Glomerular visceral epithelial cell (primary cell): ENCODE measurements around the gene MROH8.

Source experiments
- DNase-seq: peaks from one replicate; pipeline ENCODE4 v3.0.0-alpha.2; 2016; ENCODE audit errors: extremely low spot score

The MROH8 gene

GRCh38 chr20:37198932-37199660 is 19.7 kb upstream of the MROH8 start:
- no peak for DNase-seq

GRCh38 chr20:37194621-37195417 is 15.5 kb upstream of the MROH8 start:
- no peak for DNase-seq

GRCh38 chr20:37193821-37194220 is 14.5 kb upstream of the MROH8 start:
- DNase-seq, result no peak

GRCh38 chr20:37193226-37193625 is 13.9 kb upstream of the MROH8 start:
- no peak for DNase-seq

DNA sequence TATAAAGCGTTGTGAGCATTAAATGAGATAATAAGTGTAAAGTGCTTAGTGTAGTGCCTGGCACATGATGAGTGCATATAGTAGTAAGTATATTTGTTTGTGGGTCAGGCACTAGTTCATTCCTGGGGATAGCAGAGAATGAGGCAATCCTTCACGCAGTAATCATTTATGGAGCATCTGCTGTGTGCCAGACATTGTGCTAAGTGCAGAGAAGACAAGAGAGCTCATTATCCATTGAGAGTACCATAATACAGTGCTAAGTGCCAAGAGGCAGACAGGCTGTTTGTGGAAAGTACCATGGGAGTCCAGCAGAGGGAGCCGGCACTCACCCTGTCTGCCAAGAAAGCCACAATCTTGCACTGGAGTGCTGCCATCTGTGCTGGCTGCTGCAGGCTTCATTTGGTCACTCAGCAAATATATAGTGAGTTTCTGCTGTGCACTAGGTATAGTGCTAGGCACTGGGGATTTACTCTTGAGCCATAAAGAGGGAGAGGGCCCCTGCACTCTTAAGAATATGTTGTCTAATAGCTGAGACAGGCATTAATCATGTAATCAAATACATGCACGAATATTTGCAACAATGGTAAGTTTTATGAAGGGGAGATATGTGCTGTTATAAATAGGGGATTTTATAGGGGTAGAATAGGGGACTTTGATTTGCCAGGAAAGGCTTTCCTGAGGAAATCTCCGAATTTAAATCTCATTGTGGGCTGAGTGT is 12.9 kb upstream of the MROH8 start:
- peak; percentile 85 for DNase-seq

GRCh38 chr20:37190354-37191112 is 11.2 kb upstream of the MROH8 start:
- DNase-seq, result no peak

DNA sequence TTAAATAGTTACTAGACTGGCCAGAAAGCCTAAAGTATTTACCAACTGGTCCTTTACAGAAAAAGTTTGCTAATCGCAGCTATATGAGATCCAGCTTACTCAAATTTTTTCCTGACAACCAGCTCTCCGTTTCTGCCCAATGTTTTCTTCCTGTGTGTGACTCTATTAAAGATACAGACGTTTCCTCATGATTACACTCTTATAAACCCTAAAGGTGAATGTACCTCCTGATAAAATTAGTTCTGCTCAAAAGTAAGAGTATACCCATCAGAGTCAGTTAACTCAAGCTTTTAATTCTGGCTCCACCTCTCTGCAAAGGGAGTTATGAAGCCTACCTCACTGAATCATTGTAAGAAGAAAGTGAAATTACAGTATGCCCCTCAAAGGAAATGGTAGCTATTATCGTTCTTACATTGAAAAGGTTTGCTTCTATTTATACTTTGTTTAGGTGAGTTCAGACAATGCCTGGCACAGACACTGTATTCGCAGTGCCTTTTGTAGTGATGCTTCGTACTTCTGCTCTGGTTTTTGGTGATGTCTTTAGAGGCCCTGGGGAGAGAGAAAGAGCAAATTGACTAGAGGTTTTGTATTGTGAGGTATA is 10.2 kb upstream of the MROH8 start:
- no peak for DNase-seq

- no peak for DNase-seq
Observed at GRCh38 chr20:37188787-37189186, 9.4 kb upstream of the MROH8 start.

- no peak for DNase-seq
Observed at GRCh38 chr20:37185686-37186085, 6.3 kb upstream of the MROH8 start.

DNA sequence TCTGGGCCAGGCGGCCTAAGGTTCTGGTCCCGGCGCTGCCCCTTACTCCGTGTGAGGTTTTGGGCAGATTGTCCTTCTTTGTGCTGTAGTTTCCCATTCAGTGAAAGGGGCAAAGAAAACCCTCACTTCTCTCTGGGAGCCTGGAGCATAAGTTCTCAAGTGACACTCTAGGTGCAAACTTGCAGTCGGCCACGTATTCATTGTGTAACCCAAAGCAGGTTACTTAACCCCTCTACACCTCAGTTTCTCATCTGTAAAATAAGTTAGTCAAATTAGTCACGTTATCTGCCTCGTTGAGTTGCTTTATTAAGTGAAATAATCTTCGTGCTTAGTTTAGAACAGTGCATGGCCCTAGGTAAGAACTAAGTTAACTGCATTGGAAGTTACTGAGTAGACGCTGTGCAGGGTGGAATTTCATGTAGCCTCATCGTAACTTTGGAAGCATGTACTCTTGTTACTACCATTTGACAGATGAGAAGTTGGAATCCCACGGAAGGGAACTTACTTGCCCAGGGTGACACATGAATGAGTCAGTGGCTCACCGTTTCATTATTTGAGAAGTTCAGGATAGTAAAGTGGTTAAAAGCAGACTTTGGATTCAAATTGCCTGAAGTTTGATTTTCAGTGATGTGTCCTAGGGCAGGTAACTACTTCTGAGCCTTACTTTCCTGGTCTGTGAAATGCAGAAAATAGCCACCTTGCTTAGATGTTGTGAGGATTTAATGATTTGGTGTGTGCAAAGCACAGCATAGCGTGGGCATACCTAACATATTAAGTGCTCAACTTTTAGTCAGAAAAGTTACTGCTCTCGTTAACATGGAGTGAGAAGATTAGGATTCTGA is 556 bp upstream of the MROH8 start:
- DNase-seq, result peak; percentile 40

DNA sequence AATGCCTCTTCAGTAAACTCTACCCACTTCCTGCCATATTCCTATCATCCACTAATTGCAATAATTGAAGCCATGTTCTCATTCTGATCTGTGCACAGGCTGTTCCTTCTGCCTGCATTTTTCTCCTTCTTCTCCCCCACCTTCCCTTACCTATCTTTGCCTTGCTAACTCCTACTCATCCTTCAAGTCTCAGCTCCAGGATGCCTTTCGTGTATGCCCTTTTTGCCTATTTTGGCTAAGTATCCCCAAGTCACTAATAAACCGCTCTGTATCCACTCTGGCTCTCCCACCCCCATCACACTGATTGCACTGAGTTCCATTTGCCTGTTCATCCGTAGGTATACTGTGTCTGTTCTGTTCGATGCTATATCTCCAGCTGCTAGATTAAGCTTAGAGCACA is 6.5 kb downstream of the MROH8 start:
- DNase-seq, result no peak

DNA sequence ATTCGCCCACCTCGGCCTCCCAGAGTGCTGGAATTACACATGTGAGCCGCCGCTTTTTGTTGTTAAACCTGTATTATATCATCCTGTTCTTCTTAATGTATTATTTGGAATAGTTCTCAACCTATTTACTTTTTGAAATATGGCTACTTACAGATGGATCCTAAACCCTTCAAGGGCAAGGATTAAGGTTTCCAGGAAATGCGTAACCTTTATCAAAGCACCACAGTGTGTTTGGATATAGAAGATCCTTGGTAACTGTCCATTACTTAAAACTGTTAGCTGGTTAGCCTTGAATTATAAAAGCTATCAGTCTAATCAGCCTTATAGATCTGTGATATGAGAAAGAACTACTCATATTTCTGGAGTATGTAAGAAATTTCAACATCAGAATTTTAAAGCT is 12.5 kb downstream of the MROH8 start:
- DNase-seq, result no peak

- DNase-seq, result no peak
Observed at GRCh38 chr20:37165031-37165430, 14.3 kb downstream of the MROH8 start.

DNA sequence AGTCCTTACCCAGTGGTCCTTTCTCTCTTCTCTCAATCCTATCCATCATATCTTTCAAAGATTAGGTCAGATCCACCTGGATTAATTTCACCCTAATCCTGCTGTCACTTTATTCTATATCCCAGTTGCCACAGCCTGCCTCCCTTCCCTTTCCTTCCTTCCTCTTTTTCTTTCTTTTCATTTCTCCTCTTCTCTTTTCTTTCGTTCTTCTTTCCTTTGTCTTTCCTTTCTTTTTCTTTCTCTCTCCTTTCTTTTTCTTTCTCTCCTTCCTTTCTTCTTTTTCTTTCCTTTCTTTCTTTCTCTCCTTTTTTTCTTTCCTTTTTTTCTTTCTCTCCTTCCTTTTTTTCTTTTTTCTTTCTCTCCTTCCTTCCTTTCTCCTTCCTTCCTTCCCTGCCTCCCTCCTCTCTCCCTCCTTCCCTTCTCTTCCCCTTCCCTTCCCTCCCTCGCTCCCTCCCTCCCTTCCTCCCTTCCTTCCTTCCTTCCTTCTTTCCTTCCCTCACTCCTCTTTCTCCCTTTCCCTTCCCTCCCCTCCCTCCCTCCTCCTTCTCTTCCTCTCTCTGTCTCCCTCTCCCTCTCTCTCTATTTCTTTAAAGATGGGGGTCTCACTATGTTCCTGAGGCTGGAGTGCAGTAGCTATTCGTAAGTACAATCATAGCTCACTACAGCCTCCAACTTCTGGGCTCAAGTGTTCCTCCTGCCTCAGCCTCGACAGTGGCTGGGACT is 15.4 kb downstream of the MROH8 start:
- no peak for DNase-seq

- DNase-seq, result no peak
Observed at GRCh38 chr20:37162646-37163045, 16.7 kb downstream of the MROH8 start.

DNA sequence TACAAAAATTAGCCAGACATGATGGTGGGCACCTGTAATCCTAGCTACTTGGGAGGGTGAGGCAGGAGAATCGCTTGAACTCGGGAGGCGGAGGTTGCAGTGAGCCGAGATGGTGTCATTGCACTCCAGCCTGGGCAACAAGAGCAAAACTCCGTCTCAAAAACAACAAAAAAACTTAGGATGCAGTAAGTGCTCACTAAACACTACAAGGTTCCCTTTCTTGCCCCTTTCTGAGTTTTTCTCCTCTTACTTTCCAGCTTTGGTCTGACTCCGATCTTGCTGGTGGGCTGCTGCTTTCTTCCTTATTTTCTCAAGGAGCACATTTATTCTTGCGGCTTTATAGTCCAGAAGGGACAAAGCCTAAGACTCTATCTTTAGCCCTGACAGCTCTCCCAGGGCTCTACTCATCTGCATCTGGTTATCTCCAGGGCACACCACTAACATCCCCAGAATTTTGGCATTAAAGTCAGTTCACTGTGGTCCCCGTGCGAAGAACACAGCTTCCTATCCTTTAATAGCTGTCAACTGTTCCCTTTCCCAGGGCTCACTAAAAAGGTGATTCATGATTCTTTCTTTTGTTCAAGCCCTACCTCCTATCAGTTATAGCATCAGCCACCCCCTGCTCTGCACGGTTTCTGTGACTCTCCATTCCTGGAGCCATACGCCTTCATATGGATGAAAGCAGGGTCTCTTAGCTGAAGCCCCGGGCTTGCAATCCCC is 17.4 kb downstream of the MROH8 start:
- DNase-seq, result no peak

- DNase-seq, result no peak
Observed at GRCh38 chr20:37160683-37161082, 18.7 kb downstream of the MROH8 start.

DNA sequence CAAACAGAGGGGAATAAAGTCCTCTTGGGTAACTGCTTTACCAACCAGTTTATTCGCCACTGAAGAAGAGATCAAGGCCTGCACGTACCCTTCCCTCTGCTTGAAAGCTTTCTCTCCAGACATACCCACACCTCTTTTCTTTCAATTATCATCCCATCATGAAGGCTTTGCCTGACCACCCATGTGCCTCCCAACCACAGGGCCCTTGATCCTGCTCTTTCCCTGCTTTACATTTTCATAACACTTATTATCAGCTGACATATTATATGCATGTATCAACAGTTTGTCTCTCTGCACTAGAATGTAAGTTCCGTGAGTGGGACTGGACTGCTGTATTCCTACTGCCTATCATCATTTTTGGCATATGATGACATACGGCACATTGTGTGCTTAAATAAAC is 21.1 kb downstream of the MROH8 start:
- no peak for DNase-seq

GRCh38 chr20:37155987-37156386 is 23.4 kb downstream of the MROH8 start:
- no peak for DNase-seq
